H9 (cell line): ENCODE data around the gene MIA3. TPM values are rescaled to one million over a fixed set of nuclear protein-coding genes. Genes with fewer than 3 reads are reported as not detected.

ENCODE experiments used
- DNase-seq: peaks from one replicate; pipeline ENCODE4 v3.0.0-alpha.2; 2017
- H2AFZ ChIP-seq: one replicate; pipeline ENCODE4 v1.6.1; 2013; ENCODE audit warnings: mild to moderate bottlenecking, low read length, control low read depth, moderate library complexity
- H2AK5ac ChIP-seq: 2 replicates; pipeline ENCODE4 v1.6.1; 2013; ENCODE audit warnings: low read length, control low read depth, mixed read lengths; ENCODE audit not compliant: insufficient read length
- H2BK120ac ChIP-seq: one replicate; pipeline ENCODE4 v1.6.1; 2013; ENCODE audit warnings: low read depth, mild to moderate bottlenecking, low read length, control low read depth, inconsistent platforms; ENCODE audit not compliant: poor library complexity, severe bottlenecking
- H2BK12ac ChIP-seq: 2 replicates; pipeline ENCODE4 v1.6.1; 2013; ENCODE audit warnings: low read length, control low read depth, mixed read lengths, low read depth; ENCODE audit not compliant: insufficient read length
- H2BK15ac ChIP-seq: 2 replicates; pipeline ENCODE4 v1.6.1; 2013; ENCODE audit warnings: low read depth, low read length, control low read depth
- H2BK20ac ChIP-seq: one replicate; pipeline ENCODE4 v1.6.1; 2013; ENCODE audit warnings: low read depth, mild to moderate bottlenecking, low read length, control low read depth, inconsistent platforms; ENCODE audit not compliant: poor library complexity, severe bottlenecking
- H2BK5ac ChIP-seq: 2 replicates; pipeline ENCODE4 v1.6.1; 2013; ENCODE audit warnings: low read length, control low read depth, mixed read lengths; ENCODE audit not compliant: insufficient read length
- H3K14ac ChIP-seq: 2 replicates; pipeline ENCODE4 v1.6.1; 2013; ENCODE audit warnings: low read length, control low read depth; ENCODE audit not compliant: insufficient read depth
- H3K18ac ChIP-seq: 2 replicates; pipeline ENCODE4 v1.6.1; 2013; ENCODE audit warnings: low read depth, mild to moderate bottlenecking, mixed read lengths, low read length, control low read depth; ENCODE audit not compliant: insufficient read length
- H3K23ac ChIP-seq: 2 replicates; pipeline ENCODE4 v1.6.1; 2013; ENCODE audit warnings: low read length, control low read depth, mixed read lengths, low read depth; ENCODE audit not compliant: insufficient read length
- H3K23me2 ChIP-seq: 2 replicates; pipeline ENCODE4 v1.6.1; 2013; ENCODE audit warnings: low read depth, mild to moderate bottlenecking, mixed read lengths, low read length, control low read depth; ENCODE audit not compliant: insufficient read length, poor library complexity, severe bottlenecking
- H3K27ac ChIP-seq: 2 replicates; pipeline ENCODE4 v1.5.1; 2013; ENCODE audit warnings: low read length, control low read depth, mixed read lengths, low read depth; ENCODE audit not compliant: insufficient read length
- H3K27me3 ChIP-seq: 2 replicates; pipeline ENCODE4 v1.6.1; 2013; ENCODE audit warnings: low read length, control low read depth, inconsistent platforms; ENCODE audit not compliant: insufficient read depth
- H3K4ac ChIP-seq: 2 replicates; pipeline ENCODE4 v1.6.1; 2013; ENCODE audit warnings: low read depth, mild to moderate bottlenecking, control low read depth, inconsistent platforms, low read length, moderate library complexity
- H3K4me1 ChIP-seq: 2 replicates; pipeline ENCODE4 v1.6.1; 2013; ENCODE audit warnings: low read length, control low read depth, inconsistent platforms; ENCODE audit not compliant: insufficient read depth
- H3K4me2 ChIP-seq: 2 replicates; pipeline ENCODE4 v1.6.1; 2013; ENCODE audit warnings: low read length, control low read depth, mixed read lengths; ENCODE audit not compliant: insufficient read length, insufficient read depth
- H3K56ac ChIP-seq: 2 replicates; pipeline ENCODE4 v1.6.1; 2013; ENCODE audit warnings: low read depth, mild to moderate bottlenecking, mixed read lengths, low read length, control low read depth; ENCODE audit not compliant: insufficient read length
- H3K79me1 ChIP-seq: 2 replicates; pipeline ENCODE4 v1.6.1; 2013; ENCODE audit warnings: low read depth, mild to moderate bottlenecking, moderate library complexity, low read length, control low read depth, inconsistent platforms; ENCODE audit not compliant: insufficient read depth, poor library complexity, severe bottlenecking
- H3K79me2 ChIP-seq: 2 replicates; pipeline ENCODE4 v1.6.1; 2013; ENCODE audit warnings: low read length, control low read depth, inconsistent platforms; ENCODE audit not compliant: insufficient read depth
- H3K9ac ChIP-seq: 2 replicates; pipeline ENCODE4 v1.6.1; 2013; ENCODE audit warnings: low read length, control low read depth, mixed read lengths; ENCODE audit not compliant: insufficient read length; ENCODE audit errors: extremely low read depth
- H3K9me3 ChIP-seq: one replicate; pipeline ENCODE4 v1.6.1; 2013; ENCODE audit warnings: low read depth, low read length, inconsistent platforms; ENCODE audit not compliant: control insufficient read depth
- H3T11ph ChIP-seq: one replicate; pipeline ENCODE4 v1.6.1; 2013; ENCODE audit warnings: mild to moderate bottlenecking, low read length, control low read depth, inconsistent platforms
- H4K20me1 ChIP-seq: one replicate; pipeline ENCODE4 v1.6.1; 2013; ENCODE audit not compliant: control insufficient read depth, insufficient read length, insufficient read depth
- H4K5ac ChIP-seq: 2 replicates; pipeline ENCODE4 v1.6.1; 2013; ENCODE audit warnings: low read depth, mild to moderate bottlenecking, mixed read lengths, low read length, control low read depth; ENCODE audit not compliant: insufficient read length
- H4K8ac ChIP-seq: replicated peaks from 2 replicates; pipeline ENCODE4 v1.6.1; 2013; ENCODE audit warnings: low read length, control low read depth, mixed read lengths, low read depth; ENCODE audit not compliant: insufficient read length
- H4K91ac ChIP-seq: 2 replicates; pipeline ENCODE4 v1.6.1; 2013; ENCODE audit warnings: low read depth, mild to moderate bottlenecking, moderate library complexity, mixed read lengths, low read length, control low read depth; ENCODE audit not compliant: insufficient read length
- H3K27ac Mint-ChIP-seq, 3 experiments: 2 replicates in 2 of 3; 3 replicates in 1 of 3; pipeline ENCODE4 v1.8.0; 2020 to 2021; ENCODE audit warnings: mixed read lengths in 3 of 3, mild to moderate bottlenecking in 1 of 3, moderate library complexity in 1 of 3
- H3K27me3 Mint-ChIP-seq: 2 replicates; pipeline ENCODE4 v1.8.0; 2021; ENCODE audit warnings: low read depth, mild to moderate bottlenecking, moderate library complexity, mixed read lengths
- H3K36me3 Mint-ChIP-seq, 3 experiments: 2 replicates in 2 of 3; 3 replicates in 1 of 3; pipeline ENCODE4 v1.8.0; 2020 to 2021; ENCODE audit warnings: low read depth in 3 of 3, mixed read lengths in 3 of 3; ENCODE audit not compliant: insufficient read depth in 1 of 3
- H3K4me1 Mint-ChIP-seq, 2 experiments: 2 replicates each; pipeline ENCODE4 v1.8.0; 2020; ENCODE audit warnings: mixed read lengths in 2 of 2
- H3K4me3 Mint-ChIP-seq, 2 experiments: 2 replicates in 1 of 2; 3 replicates in 1 of 2; pipeline ENCODE4 v1.8.0; 2020 to 2021; ENCODE audit warnings: mild to moderate bottlenecking in 2 of 2, mixed read lengths in 2 of 2, moderate library complexity in 1 of 2
- H3K9me3 Mint-ChIP-seq, 2 experiments: 2 replicates in 1 of 2; 3 replicates in 1 of 2; pipeline ENCODE4 v1.8.0; 2020; ENCODE audit warnings: mild to moderate bottlenecking in 2 of 2, mixed read lengths in 2 of 2, moderate library complexity in 1 of 2
- WGBS: extraction: QIAGEN DNeasy Blood & Tissue Kit; methylation state at CpG from one replicate; pipeline ENCODE4 v1.1.7; 2013; ENCODE audit warnings: missing lambda C conversion rate, low lambda C conversion rate, mixed read lengths; ENCODE audit not compliant: insufficient read length; ENCODE audit errors: extremely low coverage; 5-methylcytosine and 5-hydroxymethylcytosine counted together
- total RNA-seq: library from RNA; stranded (reverse); gene quantifications from 2 replicates; pipeline ENCODE4 v1.2.1, GENCODE V29; 2021
- TF ChIP-seq, protein P1 (sequence below): fragments of 200-600 bp; sonication (generic); conservative IDR thresholded peaks from 3 replicates; pipeline ENCODE4 v1.8.0; 2021; ENCODE audit warnings: antibody characterized with exemption, mild to moderate bottlenecking

The MIA3 gene
- total RNA-seq, 1 experiment from 2014 or later, result 55.5 TPM

- H2BK120ac ChIP-seq, result no peak overlapping the region
- H2AFZ ChIP-seq, result no peak overlapping the region
- no peaks in the 10 kb centered on the region for H3K23me2 ChIP-seq
- no peak overlapping the region for H4K8ac ChIP-seq
- H2BK15ac ChIP-seq, result no peak overlapping the region
- no peak overlapping the region for H3K4ac ChIP-seq
- H4K20me1 ChIP-seq, result no peaks in the 10 kb centered on the region
- H3K56ac ChIP-seq, result no peak overlapping the region
- peaks cover 15 to 28% (median 23%) of the 10 kb centered on the region in 3 experiments; a peak in 6 of 7 replicates for H3K36me3 Mint-ChIP-seq
- no peak for DNase-seq
- H2BK20ac ChIP-seq, result no peak overlapping the region
- H3K4me1 ChIP-seq, result no peaks in the 10 kb centered on the region
- no peaks in the 10 kb centered on the region; the same call in 1 of the 2 replicates for H3K79me2 ChIP-seq
- no peaks in the 10 kb centered on the region for H3K27me3 ChIP-seq
- peaks cover 3% of the 10 kb centered on the region for H3K79me1 ChIP-seq
- no peak overlapping the region for H2AK5ac ChIP-seq
- no peak overlapping the region for H2BK12ac ChIP-seq
- H3K14ac ChIP-seq, result no peak overlapping the region
- H3K4me1 Mint-ChIP-seq, result no peaks in the 10 kb centered on the region
- H3K18ac ChIP-seq, result no peak overlapping the region
- no peak overlapping the region for H4K5ac ChIP-seq
- H3K27ac Mint-ChIP-seq, result no peak overlapping the region
- WGBS, result no CpG with 5 or more reads among the region's 2 CpGs
- no peak overlapping the region for H3K9ac ChIP-seq
- H3K9me3 Mint-ChIP-seq, result 0 out of 5 replicates have a peak, but pooled peaks cover 0 to 4% of the 10 kb centered on the region in 2 experiments
- no peak overlapping the region for H3K4me2 ChIP-seq
- H3T11ph ChIP-seq, result no peak overlapping the region
- no peak overlapping the region for H2BK5ac ChIP-seq
- no peak overlapping the region for H4K91ac ChIP-seq
- H3K27ac ChIP-seq, result no peak overlapping the region
- TF ChIP-seq, protein P1, sequence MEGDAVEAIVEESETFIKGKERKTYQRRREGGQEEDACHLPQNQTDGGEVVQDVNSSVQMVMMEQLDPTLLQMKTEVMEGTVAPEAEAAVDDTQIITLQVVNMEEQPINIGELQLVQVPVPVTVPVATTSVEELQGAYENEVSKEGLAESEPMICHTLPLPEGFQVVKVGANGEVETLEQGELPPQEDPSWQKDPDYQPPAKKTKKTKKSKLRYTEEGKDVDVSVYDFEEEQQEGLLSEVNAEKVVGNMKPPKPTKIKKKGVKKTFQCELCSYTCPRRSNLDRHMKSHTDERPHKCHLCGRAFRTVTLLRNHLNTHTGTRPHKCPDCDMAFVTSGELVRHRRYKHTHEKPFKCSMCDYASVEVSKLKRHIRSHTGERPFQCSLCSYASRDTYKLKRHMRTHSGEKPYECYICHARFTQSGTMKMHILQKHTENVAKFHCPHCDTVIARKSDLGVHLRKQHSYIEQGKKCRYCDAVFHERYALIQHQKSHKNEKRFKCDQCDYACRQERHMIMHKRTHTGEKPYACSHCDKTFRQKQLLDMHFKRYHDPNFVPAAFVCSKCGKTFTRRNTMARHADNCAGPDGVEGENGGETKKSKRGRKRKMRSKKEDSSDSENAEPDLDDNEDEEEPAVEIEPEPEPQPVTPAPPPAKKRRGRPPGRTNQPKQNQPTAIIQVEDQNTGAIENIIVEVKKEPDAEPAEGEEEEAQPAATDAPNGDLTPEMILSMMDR, result no peak
- no peak overlapping the region for H3K23ac ChIP-seq
- H3K4me3 Mint-ChIP-seq, result no peak overlapping the region
- H3K27me3 Mint-ChIP-seq, result no peaks in the 10 kb centered on the region
- H3K9me3 ChIP-seq, result no peaks in the 10 kb centered on the region
Measured at GRCh38 chr1:222697203-222697602, 79.3 kb downstream of the MIA3 start.
